Rectal smooth muscle tissue (tissue), 1 donor: ENCODE results near the gene HSPB8.
"Not testable (repeated sequence)": the region's sequence is repeated elsewhere in the genome, so short reads cannot be mapped to it uniquely, and the experiment has no call there.

Experiments
- H3K27ac ChIP-seq: one replicate; pipeline ENCODE4 v1.7.0; 2013; ENCODE audit warnings: low read depth, low read length, inconsistent platforms
- H3K27me3 ChIP-seq: one replicate; pipeline ENCODE4 v1.7.0; 2013; ENCODE audit warnings: low read length; ENCODE audit not compliant: control insufficient read depth, insufficient read depth
- H3K36me3 ChIP-seq: one replicate; pipeline ENCODE4 v1.7.0; 2013; ENCODE audit warnings: low read length; ENCODE audit not compliant: control insufficient read depth, insufficient read depth
- H3K4me1 ChIP-seq: one replicate; pipeline ENCODE4 v1.7.0; 2013; ENCODE audit warnings: low read length; ENCODE audit not compliant: control insufficient read depth, insufficient read depth
- H3K4me3 ChIP-seq: one replicate; pipeline ENCODE4 v1.7.0; 2013; ENCODE audit warnings: low read length
- H3K9ac ChIP-seq: one replicate; pipeline ENCODE4 v1.7.0; 2013; ENCODE audit warnings: low read length

HSPB8 gene

DNA sequence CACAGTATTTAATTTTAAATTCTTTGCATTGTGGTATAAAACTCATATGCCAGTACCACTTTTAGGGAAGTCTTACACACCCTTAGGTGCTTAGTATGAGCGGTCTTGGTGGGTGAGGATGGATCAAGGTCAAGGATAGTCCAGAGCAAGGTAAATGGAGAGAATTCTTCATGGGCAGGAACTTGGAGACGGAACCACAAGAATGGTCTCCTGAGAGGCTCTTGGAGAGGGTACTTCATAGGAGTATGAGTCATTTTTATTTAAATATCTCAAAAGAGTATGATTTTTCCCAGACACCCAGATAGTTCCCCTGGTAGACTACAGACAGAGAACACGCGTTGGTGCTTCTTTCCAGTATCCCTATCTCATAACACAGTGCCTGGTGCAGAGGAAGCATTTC, 21.9 kb downstream of the HSPB8 start:
- no peak overlapping the region for H3K4me3 ChIP-seq
- peak overlapping the region; percentile 27 for H3K27ac ChIP-seq
- H3K36me3 ChIP-seq: no peaks in the 10 kb centered on the region
- H3K9ac ChIP-seq: no peak overlapping the region
- peaks cover 38% of the 10 kb centered on the region for H3K4me1 ChIP-seq
- no peaks in the 10 kb centered on the region for H3K27me3 ChIP-seq

DNA sequence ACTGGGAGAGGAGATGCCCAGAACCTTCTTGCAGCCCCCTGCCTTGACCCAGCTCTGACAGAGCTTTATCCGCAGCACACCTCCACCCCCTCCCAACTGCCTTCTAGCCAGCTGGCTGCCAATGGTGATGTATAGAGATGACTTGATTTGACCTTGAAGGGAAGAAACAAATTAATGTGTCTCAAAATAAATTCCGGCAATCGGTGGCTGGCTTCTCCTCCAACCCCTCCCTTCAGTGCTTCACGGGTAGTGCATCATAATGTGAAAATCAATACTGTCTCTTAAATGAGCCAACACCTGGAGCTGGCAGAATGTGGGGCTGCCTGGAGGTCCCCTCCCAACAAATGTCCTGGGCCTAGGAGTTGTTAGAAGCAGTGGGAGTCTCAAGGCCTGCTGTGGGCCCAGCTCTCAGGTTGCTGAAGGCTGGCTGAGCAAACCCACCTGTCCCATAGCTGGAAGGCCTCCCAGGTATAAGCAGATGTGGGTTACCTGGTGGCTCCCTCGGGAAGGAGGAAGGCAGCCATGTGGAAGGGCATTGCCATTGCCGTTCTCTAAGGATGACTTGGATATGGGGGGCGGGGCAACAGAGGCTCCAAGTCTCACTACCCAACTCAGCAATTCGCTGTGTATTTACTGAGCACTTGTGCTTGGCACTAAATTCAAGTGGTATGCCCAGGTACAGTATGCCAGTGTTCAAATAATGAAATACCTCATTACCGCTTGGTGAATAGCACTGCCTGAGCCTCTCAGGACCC, 23.2 kb downstream of the HSPB8 start:
- Histone ChIP-seq H3K4me3 (no peak overlapping the region), H3K27ac (peak overlapping the region; percentile 17), H3K9ac (no peak overlapping the region), H3K27me3 (no peaks in the 10 kb centered on the region), H3K4me1 (peaks cover 43% of the 10 kb centered on the region), H3K36me3 (no peaks in the 10 kb centered on the region)

DNA sequence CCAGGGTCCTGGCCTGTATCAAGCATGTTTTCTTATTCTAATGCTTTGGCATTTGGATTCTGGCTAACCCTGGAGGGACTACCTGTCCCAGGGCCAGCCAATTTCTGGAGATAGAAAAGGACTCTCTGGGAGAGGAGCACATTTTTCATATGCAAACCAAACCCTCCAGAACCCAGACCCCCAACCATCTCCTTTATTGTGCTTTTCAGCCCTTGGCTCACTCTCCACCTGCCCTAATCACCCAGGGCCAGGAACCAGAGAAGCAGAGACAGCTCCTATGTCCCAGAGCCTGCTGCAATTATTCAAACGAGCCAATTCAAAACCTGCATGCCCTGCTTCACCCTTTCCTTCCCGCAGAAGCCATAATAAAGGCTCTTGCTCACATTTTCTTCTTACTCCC, 23.8 kb downstream of the HSPB8 start:
- no peaks in the 10 kb centered on the region for H3K36me3 ChIP-seq
- H3K27ac ChIP-seq: peak overlapping the region; percentile 17
- H3K27me3 ChIP-seq: no peaks in the 10 kb centered on the region
- H3K4me1 ChIP-seq: peaks cover 46% of the 10 kb centered on the region
- H3K9ac ChIP-seq: no peak overlapping the region
- no peak overlapping the region for H3K4me3 ChIP-seq

DNA sequence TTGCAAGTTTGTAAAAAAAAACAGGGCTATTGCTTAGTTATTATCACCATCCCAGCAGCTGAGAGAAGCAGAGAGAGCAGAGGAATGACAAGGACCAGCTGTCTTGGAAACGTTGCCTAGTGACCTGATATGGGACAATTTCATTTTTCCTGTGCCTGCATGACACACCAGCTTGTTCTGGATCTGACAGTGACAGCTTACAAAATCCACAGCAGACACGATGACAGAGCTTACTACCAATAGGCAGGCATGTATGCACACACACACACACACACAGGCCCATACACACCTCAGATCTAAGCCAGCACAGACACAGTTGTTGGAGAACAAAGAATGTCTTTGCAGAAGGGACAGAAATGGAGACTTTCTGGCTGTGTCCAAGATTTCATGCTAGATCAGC, 25.4 kb downstream of the HSPB8 start:
- H3K9ac ChIP-seq: no peak overlapping the region
- H3K27me3 ChIP-seq: no peaks in the 10 kb centered on the region
- H3K27ac ChIP-seq: peak overlapping the region; percentile 57
- H3K4me1 ChIP-seq: peaks cover 48% of the 10 kb centered on the region
- no peaks in the 10 kb centered on the region for H3K36me3 ChIP-seq
- H3K4me3 ChIP-seq: no peak overlapping the region

DNA sequence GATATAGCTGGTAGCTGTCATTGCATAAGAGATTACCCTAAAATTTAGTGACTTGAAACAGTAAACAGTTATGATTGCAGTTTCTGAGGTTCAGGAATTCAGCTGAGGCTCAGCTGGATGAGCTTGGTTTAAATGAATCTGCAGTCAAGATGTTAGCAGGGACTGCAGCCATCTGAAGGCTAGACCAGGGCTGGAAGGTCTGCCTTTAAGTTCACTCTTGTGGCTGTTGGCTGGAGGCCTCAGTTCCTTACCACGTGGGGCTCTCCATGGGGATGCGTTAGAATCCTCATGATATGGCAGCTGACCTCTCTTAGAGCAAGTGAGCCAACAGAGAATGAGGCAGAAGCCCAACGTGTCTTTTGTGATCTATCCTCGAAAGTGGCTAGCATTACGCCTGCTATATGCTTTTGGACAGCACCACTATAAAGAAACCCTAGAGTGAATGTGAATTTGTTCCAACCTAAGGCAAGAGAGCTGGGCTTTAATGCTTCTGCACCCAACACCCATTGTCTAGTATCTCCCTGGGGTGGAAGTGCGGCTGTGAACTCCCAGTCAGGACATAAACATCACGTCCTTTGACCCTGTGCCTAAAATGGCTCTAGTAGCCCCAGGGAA, 26.0 kb downstream of the HSPB8 start:
- Histone ChIP-seq H3K36me3 (no peaks in the 10 kb centered on the region), H3K4me1 (peaks cover 50% of the 10 kb centered on the region), H3K4me3 (no peak overlapping the region), H3K27me3 (no peaks in the 10 kb centered on the region), H3K27ac (peak overlapping the region; percentile 50), H3K9ac (no peak overlapping the region)

DNA sequence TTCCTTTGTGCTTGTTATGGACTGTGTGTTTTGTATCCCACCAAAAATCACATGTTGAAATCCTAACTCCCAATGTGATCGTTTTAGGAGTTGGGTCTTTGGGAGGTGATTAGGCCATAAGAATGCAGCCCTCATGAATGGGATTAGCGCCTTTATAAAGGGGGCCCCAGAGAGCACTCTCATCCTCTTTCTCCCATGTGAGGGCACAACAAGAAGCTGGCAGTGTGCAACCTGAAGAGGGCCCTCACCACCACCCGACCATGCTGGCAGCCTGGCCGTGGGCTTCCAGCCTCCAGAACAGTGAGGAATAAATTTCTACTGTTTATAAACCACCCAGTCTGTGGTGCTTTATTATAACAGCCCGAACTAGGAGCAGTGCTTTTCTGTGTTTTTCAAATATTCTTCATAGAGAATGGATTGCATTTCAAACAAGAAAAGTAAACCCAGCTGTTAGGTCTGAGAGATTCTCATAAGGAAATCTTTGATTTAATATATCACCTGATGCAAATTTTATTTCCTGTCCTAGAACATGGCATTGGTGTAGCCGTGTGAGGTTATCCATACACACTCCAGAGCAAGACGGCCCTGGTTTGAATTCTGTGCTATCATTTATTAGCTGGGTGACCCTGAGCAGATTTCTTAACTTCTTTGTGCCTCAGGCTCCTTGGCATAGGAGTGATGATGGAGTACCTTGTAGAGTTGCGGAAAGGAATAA, 27.8 kb downstream of the HSPB8 start:
- H3K9ac ChIP-seq: no peak overlapping the region
- H3K4me1 ChIP-seq: peaks cover 50% of the 10 kb centered on the region
- H3K27ac ChIP-seq: peak overlapping the region; percentile 82

DNA sequence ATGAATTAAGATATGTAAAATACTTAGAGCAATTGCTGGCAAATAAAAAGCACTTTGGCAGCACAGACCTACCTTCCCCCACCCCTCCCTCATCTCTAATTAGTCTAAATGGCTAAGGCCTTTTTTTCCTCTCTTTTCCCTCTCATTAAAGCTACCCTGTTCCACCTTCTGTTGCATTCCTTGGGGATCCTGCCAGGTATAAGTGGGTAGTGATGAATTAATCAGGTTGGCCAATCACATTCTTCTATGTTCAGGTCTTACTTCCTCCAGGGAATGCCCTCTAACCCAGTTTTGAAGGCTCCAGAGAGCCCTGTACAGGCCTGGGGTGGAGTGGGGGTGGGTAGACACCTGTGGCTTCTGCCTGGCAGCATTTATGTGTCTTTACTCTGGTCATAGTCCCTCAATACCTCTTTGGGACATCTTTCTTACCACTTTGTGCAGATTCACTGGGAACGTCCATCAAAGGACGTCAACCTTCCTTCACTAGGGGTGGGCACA, 28.4 kb downstream of the HSPB8 start:
- Histone ChIP-seq H3K4me3 (no peak overlapping the region), H3K27me3 (no peaks in the 10 kb centered on the region), H3K4me1 (peaks cover 50% of the 10 kb centered on the region), H3K36me3 (no peaks in the 10 kb centered on the region), H3K9ac (no peak overlapping the region), H3K27ac (peak overlapping the region; percentile 82)

More for the DNA sequence above, 27.8 kb downstream of the HSPB8 start:
- Histone ChIP-seq H3K4me3 (no peak overlapping the region), H3K36me3 (no peaks in the 10 kb centered on the region), H3K27me3 (no peaks in the 10 kb centered on the region)

DNA sequence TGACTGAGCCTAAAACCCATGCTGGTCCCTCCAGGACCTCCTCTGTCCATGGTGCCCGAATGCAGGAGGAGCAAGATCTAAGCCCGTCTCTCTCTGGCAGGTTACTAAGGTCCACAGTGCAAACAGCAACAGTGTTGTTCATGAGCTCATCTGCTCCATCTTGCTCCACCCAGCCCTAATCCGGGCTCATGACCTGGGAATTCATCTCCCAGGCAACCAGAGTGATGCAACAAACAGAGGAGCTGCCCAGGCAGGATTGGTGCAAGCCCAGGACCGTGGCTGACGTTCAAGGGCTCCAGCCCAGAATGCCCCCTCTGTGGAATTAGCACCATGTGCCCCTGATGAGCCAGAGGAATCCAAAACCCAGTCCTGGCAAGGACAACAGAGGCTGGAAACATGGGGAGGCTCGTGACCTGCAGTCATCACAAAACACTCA, 29.9 kb downstream of the HSPB8 start:
- Histone ChIP-seq H3K4me3 (no peak overlapping the region), H3K9ac (no peak overlapping the region), H3K36me3 (no peaks in the 10 kb centered on the region), H3K27ac (peak overlapping the region; percentile 84), H3K4me1 (peaks cover 41% of the 10 kb centered on the region), H3K27me3 (no peaks in the 10 kb centered on the region)

DNA sequence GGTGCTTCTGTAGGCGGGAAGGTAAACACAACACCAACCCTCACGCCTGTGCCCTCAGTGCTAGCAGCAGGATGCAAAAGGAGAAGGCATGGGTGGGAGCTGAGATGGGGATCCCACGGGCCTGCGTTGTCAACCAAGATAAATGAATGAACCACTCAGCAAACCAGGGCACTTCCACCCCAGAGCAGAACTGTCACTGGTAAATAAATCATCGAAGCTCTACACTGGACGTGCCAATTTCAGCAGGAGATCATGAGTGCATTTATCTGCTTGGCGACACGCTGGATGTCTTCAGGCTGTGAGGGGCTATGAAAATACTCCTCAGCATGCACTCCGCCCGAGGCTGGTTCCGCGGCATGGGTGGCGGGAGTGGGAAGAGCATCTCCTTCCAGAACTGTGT, 33.2 kb downstream of the HSPB8 start:
- Histone ChIP-seq H3K4me1 (peaks cover 24% of the 10 kb centered on the region), H3K9ac (no peak overlapping the region), H3K36me3 (no peaks in the 10 kb centered on the region), H3K27ac (no peak overlapping the region), H3K4me3 (no peak overlapping the region), H3K27me3 (no peaks in the 10 kb centered on the region)

DNA sequence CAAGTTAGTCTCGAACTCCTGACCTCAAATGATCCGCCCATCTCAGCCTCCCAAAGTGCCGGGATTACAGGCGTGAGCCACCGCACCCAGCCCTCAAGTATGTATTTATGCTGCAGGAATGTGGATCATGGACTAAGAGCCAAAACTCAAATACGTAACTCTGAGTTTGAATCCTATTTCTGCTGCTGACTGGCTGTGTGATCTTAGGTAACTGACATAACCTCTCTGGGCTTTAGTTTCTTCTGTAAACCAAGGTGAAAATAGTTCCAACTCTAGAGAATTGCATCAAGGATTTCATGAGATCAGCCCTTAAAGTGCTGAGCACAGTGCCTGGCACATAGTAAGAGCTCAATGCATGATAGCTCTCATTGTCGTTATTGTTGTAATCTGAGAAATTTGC, 37.4 kb downstream of the HSPB8 start:
- Histone ChIP-seq H3K27ac (no peak overlapping the region), H3K27me3 (no peaks in the 10 kb centered on the region), H3K4me3 (no peak overlapping the region), H3K4me1 (no peaks in the 10 kb centered on the region), H3K36me3 (no peaks in the 10 kb centered on the region), H3K9ac (no peak overlapping the region)

DNA sequence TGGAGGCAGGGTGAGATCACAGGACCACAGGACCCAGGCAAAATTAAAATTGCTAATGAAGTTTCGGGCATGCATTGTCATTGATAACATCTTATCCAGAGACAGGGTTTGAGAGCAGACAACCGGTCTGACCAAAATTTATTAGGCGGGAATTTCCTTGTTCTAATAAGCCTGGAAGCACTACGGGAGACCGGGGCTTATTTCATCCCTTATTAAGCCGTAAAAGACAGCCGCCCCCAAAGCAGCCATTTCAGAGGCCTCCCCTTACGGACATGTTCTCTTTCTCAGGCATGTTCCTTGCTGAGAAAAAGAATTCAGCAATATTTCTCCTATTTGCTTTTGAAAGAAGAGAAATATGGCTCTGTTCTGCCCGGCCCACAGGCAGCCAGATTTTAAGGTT, 40.1 kb downstream of the HSPB8 start:
- not testable (repeated sequence) for H3K36me3 ChIP-seq, H3K27me3 ChIP-seq, H3K4me1 ChIP-seq, H3K27ac ChIP-seq, H3K9ac ChIP-seq, H3K4me3 ChIP-seq

DNA sequence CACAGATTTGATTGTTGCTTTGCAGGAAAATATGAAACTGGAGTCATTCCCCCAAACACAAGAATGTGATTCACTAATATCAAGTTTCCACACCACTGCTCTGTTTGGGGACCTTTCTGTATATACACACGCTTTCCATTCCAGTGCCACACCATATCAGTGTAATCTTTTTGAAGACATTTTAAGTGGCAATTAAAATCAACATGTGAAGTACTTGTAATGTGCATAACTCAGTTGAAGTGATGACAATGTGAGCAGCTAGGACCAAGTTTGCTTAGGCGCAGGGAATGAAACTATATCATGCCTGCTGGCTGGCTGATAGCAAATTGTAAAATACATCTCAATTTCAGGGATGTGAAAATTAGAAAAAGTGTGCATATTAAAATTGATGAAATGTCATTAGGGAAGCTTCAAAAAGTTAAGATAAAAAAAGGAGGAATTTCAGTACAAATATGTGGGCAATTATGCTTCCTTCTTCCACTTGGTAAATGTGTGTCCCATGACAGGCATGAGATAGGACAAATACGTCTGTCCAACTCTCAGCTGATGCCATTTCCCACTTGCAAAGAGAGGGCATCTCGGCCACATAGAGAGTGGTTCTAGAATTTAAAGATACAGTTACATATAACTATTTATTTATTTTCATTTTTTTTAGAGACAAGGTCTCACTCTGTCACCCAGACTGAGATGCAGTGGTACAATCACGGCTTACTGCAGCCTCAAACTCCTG, 43.7 kb downstream of the HSPB8 start:
- Histone ChIP-seq H3K27ac (no peak overlapping the region), H3K4me3 (no peak overlapping the region), H3K9ac (no peak overlapping the region), H3K27me3 (no peaks in the 10 kb centered on the region), H3K4me1 (no peaks in the 10 kb centered on the region), H3K36me3 (no peaks in the 10 kb centered on the region)
